HG03565 (cell line): ENCODE results near the gene DVL3.
"Not testable (repeated sequence)": the region's sequence is repeated elsewhere in the genome, so short reads cannot be mapped to it uniquely, and the experiment has no call there.

Experiments used
- ATAC-seq: cut with Tn5 transposase; IDR thresholded peaks from one replicate; pipeline ENCODE4 v1.9.1; 2021; ENCODE audit warnings: mild to moderate bottlenecking, moderate library complexity; ENCODE audit not compliant: unreplicated experiment

The DVL3 gene

DNA sequence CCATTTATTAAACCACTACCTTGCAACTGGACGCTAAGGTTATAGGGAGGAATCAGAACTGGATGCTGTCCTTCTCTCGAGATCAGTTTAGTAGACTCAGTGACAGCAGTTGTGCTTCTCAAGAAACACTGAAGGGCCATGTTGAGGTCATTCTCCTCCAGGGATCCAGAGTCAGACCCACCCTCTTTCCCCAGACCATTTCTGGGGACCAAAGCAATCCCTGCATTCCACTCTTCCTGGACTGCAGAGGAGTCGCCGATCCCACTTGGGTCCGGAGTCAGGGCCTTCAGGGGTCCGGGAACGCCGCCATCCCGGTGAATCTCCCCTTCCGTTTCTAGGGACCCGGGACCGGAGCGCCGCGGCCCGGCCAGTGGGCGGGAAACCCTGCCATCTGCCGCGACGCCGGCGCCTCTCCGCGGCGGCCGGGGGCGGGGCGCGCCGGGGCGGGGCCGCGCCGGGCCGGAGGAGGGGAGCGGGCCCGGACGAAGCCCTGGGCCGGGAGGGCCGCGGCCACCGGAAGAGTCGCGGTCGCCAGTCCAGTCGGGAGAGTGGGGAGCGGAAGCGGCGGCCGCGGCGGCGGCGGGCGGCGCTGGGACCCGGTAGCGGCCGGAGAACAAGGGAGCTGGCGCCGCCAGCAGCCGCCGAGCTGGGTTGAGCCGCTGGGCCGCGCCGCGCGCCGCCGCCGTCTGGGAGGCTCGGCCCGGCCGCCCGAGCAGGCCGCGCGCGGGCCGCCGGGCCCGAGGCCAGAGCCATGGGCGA, at the start of gene DVL3:
TSS of gene DVL3 (plus strand) at position 493 of the 759 bp plus-strand sequence. CDS start at position 752, 259 bp downstream.
- peak; percentile 58 for ATAC-seq

DNA sequence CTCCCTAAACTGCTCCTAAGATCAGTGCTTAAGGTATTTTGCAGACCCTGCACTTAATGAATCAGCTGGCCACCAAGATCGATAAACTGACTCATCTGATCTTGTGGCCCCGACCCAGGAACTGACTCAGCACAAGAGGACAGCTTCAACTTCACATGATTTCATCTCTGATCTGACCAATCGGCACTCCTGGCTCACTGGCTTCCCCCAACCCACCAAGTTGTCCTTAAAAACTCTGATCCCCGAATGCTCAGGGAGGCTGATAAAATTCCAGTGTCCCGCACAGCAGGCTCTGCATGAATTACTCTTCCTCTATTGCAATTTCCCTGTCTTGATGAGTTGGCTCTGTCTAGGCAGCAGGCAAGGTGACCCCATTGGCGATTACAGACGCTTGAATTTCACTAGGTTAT, 44.9 kb upstream of the DVL3 start:
- ATAC-seq, result no peak

DNA sequence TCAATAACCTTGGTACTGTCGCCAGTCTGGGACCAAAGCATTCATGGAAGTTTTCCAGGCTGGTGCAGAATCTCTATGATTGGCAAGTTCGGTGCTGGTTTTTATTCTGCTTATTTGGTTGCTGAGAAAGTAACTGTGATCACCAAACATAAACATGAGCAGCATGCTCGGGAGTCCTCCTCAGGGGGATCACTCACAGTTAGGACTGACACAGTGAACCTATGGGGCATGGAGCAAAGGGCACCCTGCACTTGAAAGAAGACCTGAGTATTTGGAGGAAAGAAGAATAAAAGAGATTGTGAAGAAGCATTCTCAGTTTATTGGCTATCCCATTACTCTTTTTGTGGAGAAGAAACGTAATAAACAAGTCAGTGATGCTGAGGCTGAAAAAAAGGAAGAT, 39.2 kb upstream of the DVL3 start:
- no peak for ATAC-seq

GRCh38 chr3:184117636-184118035, 37.5 kb upstream of the DVL3 start:
- ATAC-seq, result no peak

DNA sequence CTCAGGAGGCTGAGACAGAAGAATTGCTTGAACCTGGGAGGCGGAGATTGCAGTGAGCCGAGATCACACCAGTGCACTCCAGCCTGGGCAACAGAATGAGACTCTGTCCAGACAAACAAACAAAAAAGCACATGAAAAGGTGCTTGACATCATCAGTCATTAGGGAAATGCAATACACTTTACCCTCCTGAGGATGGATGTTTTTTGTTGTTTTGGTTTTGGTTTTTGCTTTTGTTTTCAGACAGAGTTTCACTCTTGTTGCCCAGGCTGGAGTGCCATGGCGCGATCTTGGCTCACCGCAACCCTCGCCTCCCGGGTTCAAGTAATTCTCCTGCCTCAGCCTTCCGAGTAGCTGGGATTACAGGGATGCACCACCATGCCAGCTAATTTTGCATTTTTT, 34.1 kb upstream of the DVL3 start:
- ATAC-seq, result not testable (repeated sequence)

DNA sequence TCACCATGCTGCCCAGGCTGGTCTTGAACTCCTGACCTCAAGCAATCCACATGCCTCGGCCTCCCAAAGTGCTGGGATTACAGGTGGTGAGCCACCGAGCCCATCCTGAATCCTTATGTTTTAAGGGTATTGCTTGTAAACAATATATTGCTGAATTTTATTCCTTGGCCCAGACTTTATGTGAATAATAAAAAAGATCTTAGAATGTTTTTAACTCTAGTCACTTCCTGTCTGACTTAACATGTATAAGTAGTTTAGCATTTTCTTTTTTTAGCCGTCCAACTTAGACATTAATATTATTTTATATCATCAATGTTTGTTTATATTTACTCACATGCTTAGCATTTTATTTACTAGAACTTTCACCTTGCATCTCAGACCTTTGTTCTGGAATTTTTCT, 29.2 kb upstream of the DVL3 start:
- no peak for ATAC-seq

DNA sequence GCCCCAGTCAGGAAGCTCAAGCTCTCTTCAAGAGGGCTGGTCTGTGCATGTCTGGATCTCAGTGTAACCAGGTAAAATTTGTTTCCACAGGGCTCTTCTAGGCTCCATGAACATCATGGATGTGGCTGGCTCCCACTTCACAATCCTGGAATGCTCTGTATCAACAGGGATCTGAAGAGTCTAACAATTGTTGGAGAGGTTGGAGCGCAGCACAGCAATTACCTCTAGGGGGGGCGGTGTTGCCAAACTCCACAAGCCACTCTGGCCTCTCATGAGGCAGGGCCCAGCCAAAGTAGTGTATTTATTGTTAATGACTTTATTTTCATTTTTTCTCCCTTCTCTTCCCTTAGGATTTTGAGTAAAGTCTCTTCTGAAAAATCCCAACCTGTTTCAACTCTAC, 26.2 kb upstream of the DVL3 start:
- no peak for ATAC-seq

DNA sequence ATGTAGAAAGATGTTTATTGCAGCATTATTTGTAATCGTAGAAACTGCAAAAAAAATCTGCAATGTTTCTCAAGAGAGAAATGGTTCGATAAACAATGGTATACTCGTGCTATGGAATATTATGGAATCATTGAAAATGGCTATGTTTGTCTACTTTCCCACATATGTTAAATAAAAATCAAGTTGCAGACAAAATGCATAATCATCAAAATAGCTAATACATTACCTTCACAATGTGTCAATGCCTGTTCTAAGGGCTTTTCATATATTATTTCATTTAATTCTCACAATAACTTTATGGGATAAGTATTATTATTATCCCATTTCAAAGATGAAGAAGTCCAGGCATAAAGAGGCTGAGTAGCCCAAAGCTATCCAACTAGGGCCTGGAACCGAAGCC, 22.2 kb upstream of the DVL3 start:
- ATAC-seq, result no peak

GRCh38 chr3:184133840-184134745, 21.1 kb upstream of the DVL3 start:
- no peak for ATAC-seq

DNA sequence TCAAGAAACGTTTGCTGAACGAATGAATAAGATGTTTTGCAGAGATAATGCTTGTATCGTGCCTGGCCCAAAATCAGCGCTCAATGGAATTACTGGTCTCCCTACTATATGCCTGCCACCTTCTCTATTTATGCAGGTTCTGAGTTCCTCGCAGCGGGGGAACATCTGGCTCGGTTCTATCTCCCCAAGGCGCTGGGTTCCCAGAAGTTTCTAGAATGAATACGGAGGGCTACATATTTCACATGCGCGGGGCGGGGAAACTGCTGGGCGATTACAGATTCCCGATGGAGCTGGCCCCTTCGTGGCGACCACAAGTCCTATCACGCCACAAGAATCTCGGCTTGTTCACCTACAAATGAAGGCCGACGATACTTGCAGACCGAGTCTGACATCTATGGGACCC, 20.4 kb upstream of the DVL3 start:
- ATAC-seq, result no peak

DNA sequence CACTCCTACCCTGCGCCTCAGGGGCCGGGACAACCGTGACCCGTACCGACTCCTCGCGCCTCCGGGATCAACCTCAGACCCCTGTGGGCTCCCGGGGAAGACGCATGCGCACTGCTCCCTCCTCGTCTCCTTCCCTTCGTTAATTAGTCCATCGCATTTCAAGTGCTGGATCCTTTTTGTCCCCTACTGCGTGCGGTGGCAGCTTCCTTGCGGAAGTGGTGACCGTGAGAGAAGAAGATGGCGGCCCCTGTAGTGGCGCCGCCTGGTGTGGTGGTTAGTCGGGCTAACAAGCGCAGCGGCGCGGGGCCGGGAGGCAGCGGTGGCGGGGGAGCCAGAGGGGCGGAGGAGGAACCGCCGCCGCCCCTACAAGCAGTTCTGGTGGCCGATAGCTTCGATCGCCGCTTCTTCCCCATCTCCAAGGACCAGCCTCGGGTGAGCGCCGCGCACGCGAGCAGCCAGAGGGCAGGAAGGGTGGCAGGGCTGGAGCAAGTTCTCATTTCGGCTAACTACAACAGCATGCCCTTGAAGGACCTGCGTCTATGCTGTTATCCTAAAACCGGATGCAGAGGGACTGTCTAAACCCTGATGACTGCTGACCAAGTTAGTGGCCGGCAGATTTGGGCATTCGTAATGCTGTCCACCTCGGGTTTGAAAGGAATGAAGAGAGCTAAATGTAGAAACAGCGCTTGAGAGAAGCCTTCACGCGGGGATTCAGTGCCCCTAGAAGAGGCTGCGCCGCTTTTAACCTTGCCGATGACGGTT, 19.8 kb upstream of the DVL3 start, which contains the start of gene EIF2B5:
TSS of gene EIF2B5 (plus strand) at position 210 of the 762 bp plus-strand sequence. CDS start at position 238, 28 bp downstream.
- ATAC-seq, result peak; percentile 85

- ATAC-seq, result no peak
These were observed 19.3 kb upstream of the DVL3 start for GRCh38 chr3:184135911-184136260.

- no peak for ATAC-seq
These were observed 14.7 kb upstream of the DVL3 start for GRCh38 chr3:184140436-184140835.

DNA sequence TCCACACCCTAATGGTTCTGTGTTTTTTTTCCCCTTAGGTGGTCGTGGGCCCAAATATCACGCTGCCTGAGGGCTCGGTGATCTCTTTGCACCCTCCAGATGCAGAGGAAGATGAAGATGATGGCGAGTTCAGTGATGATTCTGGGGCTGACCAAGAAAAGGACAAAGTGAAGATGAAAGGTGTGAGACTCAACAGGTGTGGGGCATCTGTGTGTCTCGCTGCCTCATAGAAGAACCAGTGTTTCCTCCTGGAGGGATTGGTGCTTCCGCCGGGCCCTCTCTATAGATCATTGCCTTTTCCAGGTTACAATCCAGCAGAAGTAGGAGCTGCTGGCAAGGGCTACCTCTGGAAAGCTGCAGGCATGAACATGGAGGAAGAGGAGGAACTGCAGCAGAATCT, 13.0 kb upstream of the DVL3 start:
- ATAC-seq, result no peak

DNA sequence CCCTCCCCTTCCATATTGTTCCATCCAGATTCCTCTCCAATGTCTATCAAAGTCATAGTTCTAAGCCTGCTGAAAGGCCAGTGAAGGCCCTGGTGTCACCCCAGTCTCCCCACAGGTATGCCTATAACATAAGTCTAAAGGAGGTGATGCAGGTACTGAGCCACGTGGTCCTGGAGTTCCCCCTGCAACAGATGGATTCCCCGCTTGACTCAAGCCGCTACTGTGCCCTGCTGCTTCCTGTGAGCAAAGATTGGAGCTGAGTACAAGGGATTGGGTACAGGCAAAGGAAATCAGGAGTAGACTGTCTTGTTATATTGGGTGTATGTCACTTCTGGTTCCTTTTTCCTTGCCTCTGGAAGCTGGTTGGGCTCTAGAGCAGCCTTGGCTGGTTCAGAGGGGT, 11.8 kb upstream of the DVL3 start:
- ATAC-seq, result no peak

DNA sequence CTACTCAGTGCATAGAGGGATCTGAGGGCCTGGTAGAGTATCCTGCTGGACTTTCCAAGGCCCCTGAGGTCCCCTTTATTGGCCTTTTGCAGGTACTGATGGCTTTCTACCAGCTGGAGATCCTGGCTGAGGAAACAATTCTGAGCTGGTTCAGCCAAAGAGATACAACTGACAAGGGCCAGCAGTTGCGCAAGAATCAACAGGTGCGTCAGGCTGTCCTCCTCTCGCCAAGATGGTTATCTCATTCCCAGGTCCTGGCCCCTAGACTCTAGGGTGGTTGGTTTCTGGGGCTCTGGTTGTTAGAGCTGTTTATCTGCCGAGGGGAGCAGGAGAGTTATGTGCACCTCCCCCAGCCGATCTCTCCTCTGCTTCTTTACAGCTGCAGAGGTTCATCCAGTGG, 10.7 kb upstream of the DVL3 start:
- no peak for ATAC-seq

GRCh38 chr3:184145111-184145524, 10.1 kb upstream of the DVL3 start:
- ATAC-seq, result no peak

- no peak for ATAC-seq
These were observed 9.4 kb upstream of the DVL3 start for GRCh38 chr3:184145751-184146270.

GRCh38 chr3:184148076-184148475, 7.1 kb upstream of the DVL3 start:
- ATAC-seq, result no peak

DNA sequence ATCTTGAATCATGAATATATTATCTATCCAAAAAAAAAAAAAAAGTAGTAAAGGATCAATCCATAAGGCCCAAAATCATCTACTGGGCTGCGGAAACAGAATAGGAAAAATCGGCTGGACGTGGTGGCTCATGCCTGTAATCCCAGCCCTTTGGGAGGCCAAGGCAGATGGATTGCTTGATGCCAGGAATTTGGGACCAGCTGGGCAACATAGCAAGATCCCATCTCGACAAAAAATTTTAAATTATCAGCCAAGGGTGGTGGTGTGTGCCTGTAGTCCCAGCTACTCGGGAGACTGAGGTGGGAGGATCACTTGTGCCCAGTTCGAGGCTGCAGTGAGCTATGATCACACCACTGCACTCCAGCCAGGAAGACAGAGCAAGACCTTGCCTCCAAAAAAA, 6.1 kb upstream of the DVL3 start:
- no peak for ATAC-seq

GRCh38 chr3:184149770-184150169, 5.4 kb upstream of the DVL3 start:
- ATAC-seq, result not testable (repeated sequence)
